WERI-Rb-1 (cell line): ENCODE data around the gene TXNDC16.

Source experiments
- DNase-seq: peaks from one replicate; pipeline ENCODE4 v3.0.0-alpha.2; 2020
- H3K27ac ChIP-seq: fragments of 250-450 bp; sonication (Bioruptor Pico); 2 replicates; pipeline ENCODE4 v1.5.1; 2020; ENCODE audit warnings: mild to moderate bottlenecking, moderate library complexity
- H3K27me3 ChIP-seq: fragments of 250-450 bp; sonication (Bioruptor Pico); 2 replicates; pipeline ENCODE4 v1.5.1; 2021; ENCODE audit warnings: mild to moderate bottlenecking, low read depth, moderate library complexity; ENCODE audit not compliant: insufficient read depth, severe bottlenecking
- H3K36me3 ChIP-seq: fragments of 250-450 bp; sonication (Bioruptor Pico); 2 replicates; pipeline ENCODE4 v1.5.1; 2020; ENCODE audit warnings: mild to moderate bottlenecking, moderate library complexity
- H3K4me3 ChIP-seq: 2 replicates; pipeline ENCODE4 v1.5.1; 2011; ENCODE audit warnings: low read depth, mild to moderate bottlenecking, control low read depth, low read length
- H3K9me3 ChIP-seq: fragments of 250-450 bp; sonication (Bioruptor Pico); 2 replicates; pipeline ENCODE4 v1.5.1; 2021; ENCODE audit warnings: mild to moderate bottlenecking, moderate library complexity; ENCODE audit not compliant: severe bottlenecking
- TF ChIP-seq, protein P1 (sequence below): IDR thresholded peaks from 2 replicates; pipeline ENCODE4 v1.5.1; 2011; ENCODE audit warnings: low read depth, mild to moderate bottlenecking, control low read depth, inconsistent platforms, low read length

TXNDC16 gene

DNA sequence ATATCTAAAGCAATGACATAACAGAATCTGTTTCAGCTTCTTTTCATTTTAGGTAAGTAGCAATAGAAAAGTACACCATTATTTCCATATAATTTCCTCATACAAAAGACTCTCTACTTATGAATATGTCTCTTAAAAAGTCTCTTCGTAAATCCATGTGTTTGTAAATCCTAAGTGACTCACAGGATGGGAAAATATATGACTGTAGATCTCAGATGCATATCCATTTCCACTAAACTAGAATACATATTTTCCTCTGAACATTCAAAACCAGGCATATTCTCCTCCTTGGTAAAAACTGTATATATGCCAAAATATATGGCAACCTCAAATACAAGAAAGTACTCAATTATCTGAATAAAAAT, 93.6 kb downstream of the TXNDC16 start:
- no peak overlapping the region for H3K27ac ChIP-seq
- no peaks in the 10 kb centered on the region; the same call in 1 of the 2 replicates for H3K36me3 ChIP-seq
- no peak for DNase-seq
- no peak overlapping the region for H3K4me3 ChIP-seq
- TF ChIP-seq, protein P1, sequence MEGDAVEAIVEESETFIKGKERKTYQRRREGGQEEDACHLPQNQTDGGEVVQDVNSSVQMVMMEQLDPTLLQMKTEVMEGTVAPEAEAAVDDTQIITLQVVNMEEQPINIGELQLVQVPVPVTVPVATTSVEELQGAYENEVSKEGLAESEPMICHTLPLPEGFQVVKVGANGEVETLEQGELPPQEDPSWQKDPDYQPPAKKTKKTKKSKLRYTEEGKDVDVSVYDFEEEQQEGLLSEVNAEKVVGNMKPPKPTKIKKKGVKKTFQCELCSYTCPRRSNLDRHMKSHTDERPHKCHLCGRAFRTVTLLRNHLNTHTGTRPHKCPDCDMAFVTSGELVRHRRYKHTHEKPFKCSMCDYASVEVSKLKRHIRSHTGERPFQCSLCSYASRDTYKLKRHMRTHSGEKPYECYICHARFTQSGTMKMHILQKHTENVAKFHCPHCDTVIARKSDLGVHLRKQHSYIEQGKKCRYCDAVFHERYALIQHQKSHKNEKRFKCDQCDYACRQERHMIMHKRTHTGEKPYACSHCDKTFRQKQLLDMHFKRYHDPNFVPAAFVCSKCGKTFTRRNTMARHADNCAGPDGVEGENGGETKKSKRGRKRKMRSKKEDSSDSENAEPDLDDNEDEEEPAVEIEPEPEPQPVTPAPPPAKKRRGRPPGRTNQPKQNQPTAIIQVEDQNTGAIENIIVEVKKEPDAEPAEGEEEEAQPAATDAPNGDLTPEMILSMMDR: no peak
- no peaks in the 10 kb centered on the region for H3K9me3 ChIP-seq
- no peaks in the 10 kb centered on the region for H3K27me3 ChIP-seq

DNA sequence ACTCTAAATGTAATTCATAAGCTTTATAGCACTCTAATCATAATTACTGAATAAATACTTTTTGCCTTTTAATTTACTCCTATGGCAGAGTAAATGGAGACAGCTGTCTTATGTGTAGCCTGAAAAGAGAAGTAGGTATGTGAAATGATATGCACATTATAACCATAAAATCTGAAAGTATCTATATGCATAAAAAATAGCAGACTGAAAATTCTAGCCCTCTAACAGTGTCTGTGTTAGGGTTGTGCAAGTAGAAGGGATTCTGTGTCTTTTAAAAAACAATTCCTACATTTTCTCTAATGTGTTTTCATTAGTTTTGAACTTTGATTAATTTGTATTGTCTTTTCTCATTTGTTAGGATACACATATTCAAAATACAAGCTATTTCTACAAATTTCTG, 94.9 kb downstream of the TXNDC16 start:
- TF ChIP-seq, protein P1: no peak
- no peak for DNase-seq
- peaks cover 7% of the 10 kb centered on the region; the same call in 1 of the 2 replicates for H3K36me3 ChIP-seq
- H3K9me3 ChIP-seq: no peaks in the 10 kb centered on the region
- no peaks in the 10 kb centered on the region for H3K27me3 ChIP-seq
- H3K27ac ChIP-seq: no peak overlapping the region
- H3K4me3 ChIP-seq: no peak overlapping the region

DNA sequence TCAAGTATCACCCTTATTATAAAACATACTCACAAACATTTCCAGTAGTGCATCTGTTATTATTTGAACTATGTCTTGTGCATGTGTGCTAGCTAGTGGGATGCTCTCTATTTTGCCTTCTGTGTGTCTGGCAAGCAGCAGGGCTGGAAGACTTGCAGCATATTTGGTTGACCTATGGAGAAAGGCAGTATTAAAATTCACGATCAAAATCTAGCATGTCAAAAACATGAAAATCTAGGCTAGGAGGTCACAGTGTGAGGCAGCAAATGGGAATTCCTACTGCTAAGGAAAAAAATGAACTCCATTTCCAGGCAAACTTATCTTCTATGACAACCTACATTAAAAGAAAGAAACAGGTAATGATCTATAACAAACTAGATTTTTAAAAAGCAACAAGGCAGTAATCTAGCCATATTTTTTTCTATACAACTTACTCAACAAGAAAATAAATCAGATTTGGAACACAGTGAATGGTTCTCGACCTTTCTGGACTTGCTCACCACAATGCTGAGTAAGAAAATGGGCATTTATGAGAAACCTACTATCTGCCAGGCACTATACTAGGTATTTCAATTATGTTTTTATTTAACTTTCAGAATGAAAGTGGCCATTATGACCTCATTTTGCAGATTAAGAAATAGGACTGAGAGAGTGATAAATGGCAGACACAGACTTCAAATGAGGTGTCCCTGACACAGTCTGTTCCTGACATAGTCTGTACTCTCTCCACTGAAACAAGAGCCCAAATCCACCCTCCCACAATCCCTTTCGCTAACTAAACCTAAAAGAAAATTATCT, 96.8 kb downstream of the TXNDC16 start:
- Histone ChIP-seq H3K27ac (no peak overlapping the region), H3K9me3 (no peaks in the 10 kb centered on the region), H3K27me3 (no peaks in the 10 kb centered on the region), H3K4me3 (no peak overlapping the region), H3K36me3 (peaks cover 7% of the 10 kb centered on the region; the same call in 1 of the 2 replicates)
- TF ChIP-seq, protein P1: no peak
- DNase-seq: no peak

DNA sequence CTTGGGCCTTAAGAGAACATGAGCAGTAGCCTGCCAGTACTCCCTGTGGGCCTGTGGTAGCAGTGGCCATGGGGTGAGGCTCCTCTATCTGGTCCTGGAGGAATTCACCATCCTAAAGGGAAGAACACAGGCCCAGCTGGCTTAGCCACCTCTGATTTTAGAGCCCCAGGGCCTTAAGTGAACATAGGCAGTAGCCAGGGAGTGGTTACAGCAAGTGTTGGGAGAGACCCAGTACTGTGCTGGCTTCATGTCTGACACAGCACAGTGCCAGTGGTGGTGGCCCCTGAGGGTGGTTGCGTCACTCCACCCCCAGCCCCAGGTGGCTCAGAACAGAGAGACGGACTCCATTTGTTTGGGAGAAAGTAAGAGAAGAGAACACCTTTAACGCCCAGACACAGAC, 105.1 kb downstream of the TXNDC16 start:
- no peak overlapping the region for H3K27ac ChIP-seq
- DNase-seq: no peak

DNA sequence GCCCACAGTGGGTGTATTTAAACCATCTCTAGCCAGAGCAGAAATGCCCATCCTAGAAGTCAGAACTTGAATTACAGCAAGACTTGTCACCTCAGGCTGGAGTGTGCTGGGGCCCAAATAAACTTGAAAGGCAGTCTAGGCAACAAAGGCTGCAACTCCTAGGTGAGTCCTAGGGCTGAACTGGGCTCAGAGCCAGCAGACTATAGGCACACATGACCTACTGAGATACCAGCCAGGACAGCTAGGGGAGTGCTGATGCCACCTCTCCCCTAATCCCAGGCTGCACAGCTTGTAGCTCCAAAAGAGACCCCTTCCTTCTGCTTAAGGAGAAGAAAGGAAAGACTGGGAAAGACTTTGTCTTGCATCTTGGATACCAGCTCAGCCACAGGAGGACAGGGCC, 106.0 kb downstream of the TXNDC16 start:
- TF ChIP-seq, protein P1: no peak
- no peak for DNase-seq

More for the DNA sequence above, 105.1 kb downstream of the TXNDC16 start:
- H3K4me3 ChIP-seq: no peak overlapping the region
- no peaks in the 10 kb centered on the region; the same call in 1 of the 2 replicates for H3K36me3 ChIP-seq
- no peaks in the 10 kb centered on the region for H3K9me3 ChIP-seq
- TF ChIP-seq, protein P1: no peak
- no peaks in the 10 kb centered on the region for H3K27me3 ChIP-seq

More for the DNA sequence above, 106.0 kb downstream of the TXNDC16 start:
- no peaks in the 10 kb centered on the region for H3K27me3 ChIP-seq
- H3K27ac ChIP-seq: no peak overlapping the region
- H3K36me3 ChIP-seq: no peaks in the 10 kb centered on the region; the same call in 1 of the 2 replicates
- no peaks in the 10 kb centered on the region for H3K9me3 ChIP-seq
- H3K4me3 ChIP-seq: no peak overlapping the region
